Measurements from ENCODE around the gene BEND7. TPM values are rescaled to one million over a fixed set of nuclear protein-coding genes. Genes with fewer than 3 reads are reported as not detected.

Gene BEND7
- total RNA-seq, 2 donors from 2014 or later: 10.1 to 44.5 TPM

DNA sequence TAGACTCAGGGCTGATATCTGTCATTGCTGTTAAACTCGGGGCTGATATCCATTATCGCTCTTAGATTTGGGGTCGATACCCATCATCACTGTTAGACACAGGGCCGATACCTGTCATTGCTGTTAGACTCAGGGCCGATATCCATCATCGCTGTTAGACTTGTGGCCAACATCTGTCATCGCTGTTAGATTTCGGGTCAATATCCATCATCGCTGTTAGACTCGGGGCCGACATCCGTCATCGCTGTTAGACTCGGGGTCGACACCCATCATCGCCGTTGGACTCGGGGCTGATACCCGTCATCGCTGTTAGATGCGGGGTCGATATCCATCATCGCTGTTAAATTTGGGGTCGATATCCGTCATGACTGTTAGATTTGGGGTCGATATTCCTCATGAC lies 54.8 kb downstream of the BEND7 start:
- Histone ChIP-seq H3K27me3 (replicated peaks; ENCODE audit: insufficient read depth) (no peaks in the 10 kb centered on the region), H3K27ac (no peak overlapping the region), H3K9me3 (no peaks in the 10 kb centered on the region), H3K4me3 (no peak overlapping the region), H3K36me3 (no peaks in the 10 kb centered on the region), H3K4me1 (replicated peaks) (no peaks in the 10 kb centered on the region)
- TF ChIP-seq POLR2A (IDR thresholded peaks at IDR 0.05) (no peak), POLR2AphosphoS5 (IDR thresholded peaks at IDR 0.05) (no peak)
- TF ChIP-seq, protein P1, sequence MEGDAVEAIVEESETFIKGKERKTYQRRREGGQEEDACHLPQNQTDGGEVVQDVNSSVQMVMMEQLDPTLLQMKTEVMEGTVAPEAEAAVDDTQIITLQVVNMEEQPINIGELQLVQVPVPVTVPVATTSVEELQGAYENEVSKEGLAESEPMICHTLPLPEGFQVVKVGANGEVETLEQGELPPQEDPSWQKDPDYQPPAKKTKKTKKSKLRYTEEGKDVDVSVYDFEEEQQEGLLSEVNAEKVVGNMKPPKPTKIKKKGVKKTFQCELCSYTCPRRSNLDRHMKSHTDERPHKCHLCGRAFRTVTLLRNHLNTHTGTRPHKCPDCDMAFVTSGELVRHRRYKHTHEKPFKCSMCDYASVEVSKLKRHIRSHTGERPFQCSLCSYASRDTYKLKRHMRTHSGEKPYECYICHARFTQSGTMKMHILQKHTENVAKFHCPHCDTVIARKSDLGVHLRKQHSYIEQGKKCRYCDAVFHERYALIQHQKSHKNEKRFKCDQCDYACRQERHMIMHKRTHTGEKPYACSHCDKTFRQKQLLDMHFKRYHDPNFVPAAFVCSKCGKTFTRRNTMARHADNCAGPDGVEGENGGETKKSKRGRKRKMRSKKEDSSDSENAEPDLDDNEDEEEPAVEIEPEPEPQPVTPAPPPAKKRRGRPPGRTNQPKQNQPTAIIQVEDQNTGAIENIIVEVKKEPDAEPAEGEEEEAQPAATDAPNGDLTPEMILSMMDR (IDR thresholded peaks at IDR 0.05): no peak
- 96% methylated on average over 26 of the region's 26 CpGs for WGBS
- DNase-seq (ENCODE audit: low spot score): no peak
- intact Hi-C loops (cut with DNase I): no loop called here

DNA sequence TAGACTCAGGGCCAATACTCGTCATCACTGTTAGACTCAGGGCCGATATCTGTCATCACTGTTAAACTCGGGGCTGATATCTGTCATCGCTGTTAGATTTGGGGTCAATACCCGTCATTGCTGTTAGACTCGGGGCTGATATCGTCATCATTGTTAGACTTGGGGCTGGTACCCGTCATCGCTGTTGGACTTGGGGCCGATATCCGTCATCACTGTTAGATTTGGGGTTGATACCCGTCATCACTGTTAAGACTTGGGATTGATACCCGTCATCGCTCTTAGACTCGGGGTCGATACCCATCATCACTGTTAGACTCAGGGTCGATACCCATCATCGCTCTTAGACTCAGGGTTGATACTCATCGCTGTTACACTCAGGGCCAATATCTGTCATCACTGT lies 56.5 kb downstream of the BEND7 start:
- no peak for DNase-seq (ENCODE audit: low spot score)
- TF ChIP-seq POLR2AphosphoS5 (IDR thresholded peaks at IDR 0.05) (no peak), POLR2A (IDR thresholded peaks at IDR 0.05) (no peak)
- TF ChIP-seq, protein P1 (IDR thresholded peaks at IDR 0.05): no peak
- Histone ChIP-seq H3K4me1 (replicated peaks) (no peaks in the 10 kb centered on the region), H3K27ac (no peak overlapping the region), H3K27me3 (replicated peaks; ENCODE audit: insufficient read depth) (no peaks in the 10 kb centered on the region), H3K36me3 (no peaks in the 10 kb centered on the region), H3K9me3 (no peaks in the 10 kb centered on the region), H3K4me3 (no peak overlapping the region)
- intact Hi-C loops (cut with DNase I): no loop called here
- WGBS: 93% methylated on average over 19 of the region's 19 CpGs

DNA sequence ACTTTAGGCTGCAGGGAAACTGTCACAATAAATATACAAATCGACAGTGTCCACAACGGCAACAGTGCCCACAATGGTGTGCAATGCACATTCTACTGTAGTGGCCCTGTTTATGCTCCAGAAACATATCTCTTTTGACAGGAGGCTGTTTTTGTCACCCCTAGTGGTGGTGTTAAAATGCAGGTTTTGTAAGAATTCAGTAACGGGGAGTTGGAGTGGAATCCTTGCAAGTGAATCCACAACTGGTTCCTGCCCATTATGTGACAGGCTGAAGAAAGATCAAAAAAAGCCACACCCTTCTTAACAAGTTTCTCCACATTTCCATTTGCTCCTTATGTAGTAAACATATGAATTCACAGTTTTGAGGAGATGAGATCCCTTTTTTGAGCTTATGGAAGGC lies 58.5 kb downstream of the BEND7 start:
- Histone ChIP-seq H3K9me3 (no peaks in the 10 kb centered on the region), H3K4me1 (replicated peaks) (no peaks in the 10 kb centered on the region), H3K4me3 (no peak overlapping the region), H3K36me3 (no peaks in the 10 kb centered on the region), H3K27me3 (replicated peaks; ENCODE audit: insufficient read depth) (no peaks in the 10 kb centered on the region), H3K27ac (no peak overlapping the region)
- intact Hi-C loops (cut with DNase I): no loop called here
- DNase-seq (ENCODE audit: low spot score): no peak
- 75% methylated on average over 3 of the region's 3 CpGs for WGBS
- TF ChIP-seq, protein P1 (IDR thresholded peaks at IDR 0.05): no peak
- no peak for TF ChIP-seq POLR2A (IDR thresholded peaks at IDR 0.05)
- no peak for TF ChIP-seq POLR2AphosphoS5 (IDR thresholded peaks at IDR 0.05)

DNA sequence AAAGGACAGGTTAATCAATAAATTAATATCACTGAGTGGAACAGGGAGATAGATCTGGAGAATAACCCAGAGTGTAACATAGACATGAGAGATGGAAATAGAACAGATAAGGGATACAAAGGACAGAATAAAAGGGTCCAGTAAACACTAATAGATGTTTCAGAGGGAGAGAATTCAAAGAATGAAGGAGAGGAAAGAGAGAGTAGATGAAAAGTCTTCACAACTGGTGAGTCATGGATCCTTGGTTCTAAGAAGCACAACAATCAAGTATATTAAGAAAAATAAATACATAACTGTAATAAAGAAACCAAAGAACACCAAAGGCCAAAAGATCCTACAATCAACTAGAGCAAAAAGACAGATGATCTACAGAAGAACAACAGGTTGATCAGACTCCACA lies 66.3 kb downstream of the BEND7 start:
- no peak overlapping the region for H3K27ac ChIP-seq
- H3K27me3 ChIP-seq (replicated peaks; ENCODE audit: insufficient read depth): no peaks in the 10 kb centered on the region
- no peaks in the 10 kb centered on the region for H3K9me3 ChIP-seq
- intact Hi-C loops (cut with DNase I): no loop called here
- no peaks in the 10 kb centered on the region for H3K36me3 ChIP-seq
- H3K4me3 ChIP-seq: no peak overlapping the region
- TF ChIP-seq POLR2AphosphoS5 (IDR thresholded peaks at IDR 0.05): no peak
- no peak for TF ChIP-seq POLR2A (IDR thresholded peaks at IDR 0.05)
- TF ChIP-seq, protein P1 (IDR thresholded peaks at IDR 0.05): no peak
- no peaks in the 10 kb centered on the region for H3K4me1 ChIP-seq (replicated peaks)
- no peak for DNase-seq (ENCODE audit: low spot score)

DNA sequence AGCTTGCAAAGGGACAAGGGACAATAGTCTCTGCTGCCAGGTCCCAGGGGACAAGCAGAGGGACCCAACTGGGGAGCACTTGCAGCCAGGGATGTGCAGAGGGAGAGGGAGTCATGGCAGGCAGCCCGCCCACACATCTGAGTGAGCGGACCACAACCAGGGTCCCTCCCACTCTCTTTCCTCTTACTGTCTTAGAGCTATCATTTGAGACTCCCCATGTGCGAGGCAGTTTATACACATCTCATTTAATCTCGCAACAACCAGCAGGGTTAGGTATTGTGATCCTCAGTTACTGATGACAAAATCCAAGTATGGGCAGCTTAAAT lies 70.2 kb downstream of the BEND7 start:
- no peak for TF ChIP-seq POLR2AphosphoS5 (IDR thresholded peaks at IDR 0.05)
- TF ChIP-seq, protein P1 (IDR thresholded peaks at IDR 0.05): no peak
- TF ChIP-seq POLR2A (IDR thresholded peaks at IDR 0.05): no peak
- Histone ChIP-seq H3K4me1 (replicated peaks) (no peaks in the 10 kb centered on the region), H3K27ac (no peak overlapping the region), H3K9me3 (no peaks in the 10 kb centered on the region), H3K4me3 (no peak overlapping the region), H3K36me3 (no peaks in the 10 kb centered on the region), H3K27me3 (replicated peaks; ENCODE audit: insufficient read depth) (no peaks in the 10 kb centered on the region)
- 86% methylated on average over 4 of the region's 4 CpGs for WGBS
- DNase-seq (ENCODE audit: low spot score): no peak
- intact Hi-C loops (cut with DNase I): no loop called here
